Lower leg skin (tissue), 3 donors: ENCODE results near the gene OLFM4.

ENCODE experiments used
- CTCF ChIP-seq, 3 donors: fragments of 450-650 bp; IDR thresholded peaks; one replicate each; pipeline ENCODE4 v1.5.1; 2016; ENCODE audit warnings: antibody characterized with exemption in 3 of 3, mild to moderate bottlenecking in 3 of 3, moderate library complexity in 2 of 3
- POLR2A ChIP-seq, 2 donors: fragments of 450-650 bp; IDR thresholded peaks; one replicate each; pipeline ENCODE4 v1.6.1; 2016 to 2017; ENCODE audit warnings: antibody characterized with exemption in 2 of 2, mild to moderate bottlenecking in 1 of 2, moderate library complexity in 1 of 2

- TF ChIP-seq CTCF (IDR thresholded peaks at IDR 0.05) = no peak
- TF ChIP-seq POLR2A (IDR thresholded peaks at IDR 0.05) = no peak
These were observed 69.8 kb downstream of the OLFM4 start for GRCh38 chr13:53098455-53098854.
